ENCODE measurements around the gene LMO2.

LMO2 gene

GRCh38 chr11:33891714-33892327, at the start of gene LMO2:
LMO2 (minus strand) TSS chr11:33892076; CDS start chr11:33869716, 22,360 bp downstream.
- TF ChIP-seq ZFP3 (CRISPR knock-in tag; IDR thresholded peaks at IDR 0.05) (no peak), POU6F1 (CRISPR knock-in tag; IDR thresholded peaks at IDR 0.05; ENCODE audit: borderline replicate concordance, low read depth) (no peak), ZC3H10 (CRISPR knock-in tag; IDR thresholded peaks at IDR 0.05) (no peak), OSR1 (CRISPR knock-in tag; IDR thresholded peaks at IDR 0.05) (no peak), TCF4 (CRISPR knock-in tag; IDR thresholded peaks at IDR 0.05; ENCODE audit: borderline replicate concordance) (no peak), TOX (CRISPR knock-in tag; IDR thresholded peaks at IDR 0.05; ENCODE audit: borderline replicate concordance) (no peak), PATZ1 (CRISPR knock-in tag; IDR thresholded peaks at IDR 0.05; ENCODE audit: borderline replicate concordance) (no peak), CSDC2 (CRISPR knock-in tag; IDR thresholded peaks at IDR 0.05) (no peak), BACH2 (CRISPR knock-in tag; IDR thresholded peaks at IDR 0.05; ENCODE audit: borderline replicate concordance) (no peak), CREB5 (CRISPR knock-in tag; IDR thresholded peaks at IDR 0.05; ENCODE audit: low read depth) (no peak)
- TF ChIP-seq, protein P1, sequence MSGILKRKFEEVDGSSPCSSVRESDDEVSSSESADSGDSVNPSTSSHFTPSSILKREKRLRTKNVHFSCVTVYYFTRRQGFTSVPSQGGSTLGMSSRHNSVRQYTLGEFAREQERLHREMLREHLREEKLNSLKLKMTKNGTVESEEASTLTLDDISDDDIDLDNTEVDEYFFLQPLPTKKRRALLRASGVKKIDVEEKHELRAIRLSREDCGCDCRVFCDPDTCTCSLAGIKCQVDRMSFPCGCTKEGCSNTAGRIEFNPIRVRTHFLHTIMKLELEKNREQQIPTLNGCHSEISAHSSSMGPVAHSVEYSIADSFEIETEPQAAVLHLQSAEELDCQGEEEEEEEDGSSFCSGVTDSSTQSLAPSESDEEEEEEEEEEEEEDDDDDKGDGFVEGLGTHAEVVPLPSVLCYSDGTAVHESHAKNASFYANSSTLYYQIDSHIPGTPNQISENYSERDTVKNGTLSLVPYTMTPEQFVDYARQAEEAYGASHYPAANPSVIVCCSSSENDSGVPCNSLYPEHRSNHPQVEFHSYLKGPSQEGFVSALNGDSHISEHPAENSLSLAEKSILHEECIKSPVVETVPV (CRISPR knock-in tag; IDR thresholded peaks at IDR 0.05) = no peak
- no peak for ATAC-seq

GRCh38 chr11:33940538-33940815, 48.6 kb upstream of the LMO2 start:
- TF ChIP-seq TOX (CRISPR knock-in tag; IDR thresholded peaks at IDR 0.05; ENCODE audit: borderline replicate concordance) (no peak), RARB (CRISPR knock-in tag; IDR thresholded peaks at IDR 0.05) (no peak), ESRRG (CRISPR knock-in tag; IDR thresholded peaks at IDR 0.05) (no peak), SNAI2 (CRISPR knock-in tag; IDR thresholded peaks at IDR 0.05) (no peak), CSDC2 (CRISPR knock-in tag; IDR thresholded peaks at IDR 0.05) (no peak), ZFP30 (CRISPR knock-in tag; IDR thresholded peaks at IDR 0.05) (no peak), ZC3H10 (CRISPR knock-in tag; IDR thresholded peaks at IDR 0.05) (no peak), GLIS3 (CRISPR knock-in tag; IDR thresholded peaks at IDR 0.05) (no peak), OSR1 (CRISPR knock-in tag; IDR thresholded peaks at IDR 0.05) (no peak)
- TF ChIP-seq, protein P2, sequence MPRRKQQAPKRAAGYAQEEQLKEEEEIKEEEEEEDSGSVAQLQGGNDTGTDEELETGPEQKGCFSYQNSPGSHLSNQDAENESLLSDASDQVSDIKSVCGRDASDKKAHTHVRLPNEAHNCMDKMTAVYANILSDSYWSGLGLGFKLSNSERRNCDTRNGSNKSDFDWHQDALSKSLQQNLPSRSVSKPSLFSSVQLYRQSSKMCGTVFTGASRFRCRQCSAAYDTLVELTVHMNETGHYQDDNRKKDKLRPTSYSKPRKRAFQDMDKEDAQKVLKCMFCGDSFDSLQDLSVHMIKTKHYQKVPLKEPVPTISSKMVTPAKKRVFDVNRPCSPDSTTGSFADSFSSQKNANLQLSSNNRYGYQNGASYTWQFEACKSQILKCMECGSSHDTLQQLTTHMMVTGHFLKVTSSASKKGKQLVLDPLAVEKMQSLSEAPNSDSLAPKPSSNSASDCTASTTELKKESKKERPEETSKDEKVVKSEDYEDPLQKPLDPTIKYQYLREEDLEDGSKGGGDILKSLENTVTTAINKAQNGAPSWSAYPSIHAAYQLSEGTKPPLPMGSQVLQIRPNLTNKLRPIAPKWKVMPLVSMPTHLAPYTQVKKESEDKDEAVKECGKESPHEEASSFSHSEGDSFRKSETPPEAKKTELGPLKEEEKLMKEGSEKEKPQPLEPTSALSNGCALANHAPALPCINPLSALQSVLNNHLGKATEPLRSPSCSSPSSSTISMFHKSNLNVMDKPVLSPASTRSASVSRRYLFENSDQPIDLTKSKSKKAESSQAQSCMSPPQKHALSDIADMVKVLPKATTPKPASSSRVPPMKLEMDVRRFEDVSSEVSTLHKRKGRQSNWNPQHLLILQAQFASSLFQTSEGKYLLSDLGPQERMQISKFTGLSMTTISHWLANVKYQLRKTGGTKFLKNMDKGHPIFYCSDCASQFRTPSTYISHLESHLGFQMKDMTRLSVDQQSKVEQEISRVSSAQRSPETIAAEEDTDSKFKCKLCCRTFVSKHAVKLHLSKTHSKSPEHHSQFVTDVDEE (CRISPR knock-in tag; IDR thresholded peaks at IDR 0.05) = no peak
- no peak for ATAC-seq

- ATAC-seq = no peak
- TF ChIP-seq BACH2 (CRISPR knock-in tag; IDR thresholded peaks at IDR 0.05; ENCODE audit: borderline replicate concordance) (no peak), ZNF8 (CRISPR knock-in tag; IDR thresholded peaks at IDR 0.05) (no peak), GLIS3 (CRISPR knock-in tag; IDR thresholded peaks at IDR 0.05) (no peak), ZFP3 (CRISPR knock-in tag; IDR thresholded peaks at IDR 0.05) (no peak), OSR1 (CRISPR knock-in tag; IDR thresholded peaks at IDR 0.05) (no peak), POU6F1 (CRISPR knock-in tag; IDR thresholded peaks at IDR 0.05; ENCODE audit: borderline replicate concordance, low read depth) (no peak), ZNF70 (CRISPR knock-in tag; IDR thresholded peaks at IDR 0.05) (no peak), PATZ1 (CRISPR knock-in tag; IDR thresholded peaks at IDR 0.05; ENCODE audit: borderline replicate concordance) (no peak), ISL1 (CRISPR knock-in tag; IDR thresholded peaks at IDR 0.05) (no peak), ZC3H10 (CRISPR knock-in tag; IDR thresholded peaks at IDR 0.05) (no peak)
- TF ChIP-seq, protein P1 (CRISPR knock-in tag; IDR thresholded peaks at IDR 0.05) = no peak
These were observed 45.1 kb upstream of the LMO2 start for GRCh38 chr11:33936725-33937604.
